Fibroblast of skin of left biceps (primary cell): Measurements from ENCODE around the gene RPS4Y1.

ENCODE experiments used
- DNase-seq, 2 experiments: peaks; one replicate each; pipeline ENCODE4 v3.0.0-alpha.2; 2013; ENCODE audit warnings: low read depth in 2 of 2

The RPS4Y1 gene

GRCh38 chrY:2883561-2883960 is 42.2 kb downstream of the RPS4Y1 start:
- DNase-seq = no peak

GRCh38 chrY:2885880-2886279 is 44.5 kb downstream of the RPS4Y1 start:
- no peak for DNase-seq

- peak; percentile 13 to 17 for DNase-seq
Measured at GRCh38 chrY:2887386-2887785, 46.0 kb downstream of the RPS4Y1 start.

- peak in 1 of 2 experiments; percentile 6 for DNase-seq
Measured at GRCh38 chrY:2887955-2888354, 46.6 kb downstream of the RPS4Y1 start.

GRCh38 chrY:2893471-2893870 is 52.1 kb downstream of the RPS4Y1 start:
- DNase-seq = no peak

- no peak for DNase-seq
Measured at GRCh38 chrY:2896050-2896449, 54.6 kb downstream of the RPS4Y1 start.

- peak in 1 of 2 experiments; percentile 25 for DNase-seq
Measured at GRCh38 chrY:2907356-2907755, 66.0 kb downstream of the RPS4Y1 start.

- DNase-seq = no peak
Measured at GRCh38 chrY:2913066-2913815, 71.8 kb downstream of the RPS4Y1 start.
